Esophagus muscularis mucosa (tissue), 4 donors: ENCODE data around the gene POLR2H. TPM values are rescaled to one million over a fixed set of nuclear protein-coding genes. Genes with fewer than 3 reads are reported as not detected.

Source experiments
- DNase-seq: peaks from one replicate; pipeline ENCODE4 v3.0.0-alpha.2; 2017; ENCODE audit errors: extremely low spot score
- H3K27ac ChIP-seq, 4 donors: fragments of 200-600 bp; sonication (generic); replicated peaks in 1 of 4; 1 replicate in 3 of 4; 2 replicates in 1 of 4; pipeline ENCODE4 v1.5.1; 2016 to 2019; ENCODE audit warnings: mild to moderate bottlenecking in 1 of 4
- H3K27me3 ChIP-seq, 4 donors: fragments of 200-600 bp; sonication (generic); one replicate each; pipeline versions ENCODE4 v1.5.1 to v1.6.0; 2016 to 2019
- H3K36me3 ChIP-seq, 4 donors: fragments of 200-600 bp; sonication (generic); one replicate each; pipeline ENCODE4 v1.5.1; 2016 to 2019
- H3K4me1 ChIP-seq, 4 donors: fragments of 200-600 bp; sonication (generic); one replicate each; pipeline ENCODE4 v1.5.1; 2016 to 2019
- H3K4me3 ChIP-seq, 4 donors: fragments of 200-600 bp; sonication (generic); 1 replicate in 2 of 4; 2 replicates in 2 of 4; pipeline ENCODE4 v1.5.1; 2016 to 2019; ENCODE audit warnings: mild to moderate bottlenecking in 4 of 4, moderate library complexity in 1 of 4
- H3K9me3 ChIP-seq, 4 donors: fragments of 200-600 bp; sonication (generic); 1 replicate in 3 of 4; 2 replicates in 1 of 4; pipeline ENCODE4 v1.5.1; 2016 to 2019
- CTCF ChIP-seq, 3 experiments: fragments of 200-600 bp in 2 of 3; fragments of 450-650 bp in 1 of 3; sonication (generic) in 2 of 3; IDR thresholded peaks; one replicate each; pipeline ENCODE4 v1.5.1; 2017 to 2019; ENCODE audit warnings: antibody characterized with exemption in 3 of 3, mild to moderate bottlenecking in 2 of 3, moderate library complexity in 1 of 3
- EP300 ChIP-seq: sonication (generic); formaldehyde crosslinking; IDR thresholded peaks from one replicate; pipeline ENCODE4 v1.6.1; 2017; ENCODE audit warnings: antibody characterized with exemption
- POLR2A ChIP-seq: fragments of 450-650 bp; IDR thresholded peaks from one replicate; pipeline ENCODE4 v1.6.1; 2017; ENCODE audit warnings: antibody characterized with exemption, moderate library complexity, mild to moderate bottlenecking, low read depth
- POLR2AphosphoS5 ChIP-seq, 2 donors: sonication (generic); formaldehyde crosslinking; IDR thresholded peaks; one replicate each; pipeline ENCODE4 v1.6.1; 2017; ENCODE audit warnings: antibody characterized with exemption in 2 of 2
- whole genome bisulfite sequencing: methylation state at CpG from one replicate; pipeline ENCODE4 v1.1.5; 2018; 5-methylcytosine and 5-hydroxymethylcytosine counted together
- intact Hi-C: fragments of 100-400 bp; cut with DNase I; formaldehyde crosslinking; loops from one replicate; pipeline ENCODE4 v1.15.1; 2023
- total RNA-seq, 4 donors: library from RNA; depleted of rRNA; stranded (reverse); fragments of >200 nt; gene quantifications; one replicate each; pipeline versions ENCODE4 v1.1.0 to v1.2.1, GENCODE V29; 2016

The POLR2H gene
- 10 to 100 TPM; 36.0 to 52.1 (median 40.4) TPM for total RNA-seq

DNA sequence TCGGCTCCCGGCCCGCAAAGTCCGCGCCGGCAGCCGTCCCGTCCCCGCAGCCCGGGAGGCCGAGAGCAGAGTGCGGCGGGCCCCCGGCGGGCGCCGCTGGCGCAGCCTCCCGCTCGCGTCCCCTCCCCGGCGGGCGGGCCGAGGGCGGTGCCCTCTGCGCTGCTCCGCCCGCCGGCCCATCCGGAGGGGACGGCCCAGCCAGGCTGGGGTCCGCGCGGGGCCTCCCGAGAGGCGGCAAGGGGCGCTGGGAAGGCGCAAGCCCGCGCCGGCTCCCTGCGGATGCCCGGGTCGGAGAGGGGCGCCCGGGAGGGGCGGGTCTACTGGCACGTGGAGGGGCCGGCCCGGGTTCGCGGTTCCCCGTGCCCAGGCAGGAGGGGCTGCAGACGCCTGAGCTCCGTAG is at the start of gene POLR2H, which contains the start of gene CLCN2:
Gene POLR2H, plus strand, starts transcription at position 179 of the 400 bp plus-strand sequence. CDS start 1,783 bp downstream, outside the sequence.
Gene CLCN2, minus strand, starts transcription at position 74 of the 400 bp plus-strand sequence. CDS start 126 bp downstream, outside the sequence.
- Histone ChIP-seq H3K4me3 (peak within 1 kb of the TSS; percentile 73 to 92 (median 86)), H3K27me3 (no peaks in the 10 kb centered on the region), H3K27ac (peak within 1 kb of the TSS; percentile 96 to 99 (median 99)), H3K36me3 (peaks cover under 1 to 37% (median 27%) of the 10 kb centered on the region in 4 donors), H3K4me1 (peaks cover 21 to 42% (median 36%) of the 10 kb centered on the region in 4 donors), H3K9me3 (no peaks in the 10 kb centered on the region)
- no CpG with 5 or more reads among the region's 56 CpGs for WGBS
- no peak for TF ChIP-seq POLR2A
- TF ChIP-seq CTCF (IDR thresholded peaks at IDR 0.05), result no peak
- no peak for TF ChIP-seq EP300
- peak; percentile 49 to 71 for TF ChIP-seq POLR2AphosphoS5 (IDR thresholded peaks at IDR 0.05)
- intact Hi-C loops, result no loop called here
- no peak for DNase-seq

- peak; percentile 84 to 89 for TF ChIP-seq POLR2AphosphoS5 (IDR thresholded peaks at IDR 0.05)
- no peak for TF ChIP-seq EP300
- Histone ChIP-seq H3K36me3 (peaks cover 4 to 36% (median 23%) of the 10 kb centered on the region in 4 donors), H3K4me1 (peaks cover 39 to 46% (median 44%) of the 10 kb centered on the region in 4 donors), H3K9me3 (no peaks in the 10 kb centered on the region), H3K27ac (peak within 1 kb of the TSS; percentile 97 to 100 (median 98)), H3K27me3 (no peaks in the 10 kb centered on the region), H3K4me3 (peak within 1 kb of the TSS; percentile 81 to 91 (median 88))
- 0% methylated on average over 18 of the region's 40 CpGs for WGBS
- intact Hi-C loops, result no loop called here
- peak; percentile 99 for DNase-seq
These were observed 47.2 kb upstream of the POLR2H start, which contains the start of gene EIF4G1 for GRCh38 chr3:184314363-184314699. Gene EIF4G1, plus strand, starts transcription at chr3:184314606. Its CDS starts 1,191 bp downstream, at chr3:184315797.

DNA sequence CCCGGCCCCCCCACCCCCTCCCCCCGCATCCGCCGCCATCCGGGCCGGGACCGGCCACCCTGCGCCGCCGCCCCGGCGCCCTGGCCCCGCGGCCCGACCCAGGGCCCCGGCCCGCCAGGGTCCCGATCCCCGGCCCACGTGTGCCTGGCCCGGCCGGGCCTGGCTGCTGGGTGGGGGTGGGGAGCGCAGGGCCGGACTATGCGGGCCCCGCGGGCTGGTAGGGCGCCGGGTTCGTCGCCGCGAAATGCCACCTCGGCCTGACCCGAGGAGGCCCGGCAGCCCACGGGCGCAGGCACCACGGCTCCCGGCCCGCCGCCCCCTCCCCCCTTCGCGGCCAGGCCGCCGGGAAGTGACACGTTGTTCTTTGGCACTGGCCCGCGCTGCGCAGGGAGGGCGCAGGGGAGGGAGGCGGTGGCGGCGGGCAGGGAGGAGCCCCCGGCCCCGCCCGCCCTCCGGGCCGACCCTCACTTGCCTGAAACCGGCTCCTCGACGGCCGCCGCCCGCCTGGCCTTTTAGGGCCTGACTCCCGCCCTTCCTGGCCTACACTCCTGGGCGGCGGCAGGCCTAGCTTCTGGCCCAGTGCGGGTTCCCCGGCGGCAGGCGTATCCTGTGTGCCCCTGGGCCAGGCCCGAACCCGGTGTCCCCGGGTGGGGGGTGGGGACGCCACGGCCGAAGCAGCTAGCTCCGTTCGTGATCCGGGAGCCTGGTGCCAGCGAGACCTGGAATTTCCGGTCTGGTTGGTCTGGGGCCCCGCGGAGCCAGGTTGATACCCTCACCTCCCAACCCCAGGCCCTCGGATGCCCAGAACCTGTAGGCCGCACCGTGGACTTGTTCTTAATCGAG is 46.6 kb upstream of the POLR2H start:
- Histone ChIP-seq H3K9me3 (no peaks in the 10 kb centered on the region), H3K4me1 (peaks cover 45 to 52% (median 50%) of the 10 kb centered on the region in 4 donors), H3K36me3 (peaks cover 4 to 31% (median 20%) of the 10 kb centered on the region in 4 donors), H3K27me3 (no peaks in the 10 kb centered on the region), H3K27ac (peak overlapping the region; percentile 97 to 100 (median 98)), H3K4me3 (peak overlapping the region; percentile 81 to 91 (median 88))
- no peak for TF ChIP-seq CTCF (IDR thresholded peaks at IDR 0.05)
- TF ChIP-seq EP300, result peak; percentile 49
- TF ChIP-seq POLR2A, result peak; percentile 70
- peak; percentile 79 to 88 for TF ChIP-seq POLR2AphosphoS5 (IDR thresholded peaks at IDR 0.05)
- intact Hi-C loops, result no loop called here
- DNase-seq, result peak; percentile 96
- 3% methylated on average over 14 of the region's 89 CpGs for WGBS

DNA sequence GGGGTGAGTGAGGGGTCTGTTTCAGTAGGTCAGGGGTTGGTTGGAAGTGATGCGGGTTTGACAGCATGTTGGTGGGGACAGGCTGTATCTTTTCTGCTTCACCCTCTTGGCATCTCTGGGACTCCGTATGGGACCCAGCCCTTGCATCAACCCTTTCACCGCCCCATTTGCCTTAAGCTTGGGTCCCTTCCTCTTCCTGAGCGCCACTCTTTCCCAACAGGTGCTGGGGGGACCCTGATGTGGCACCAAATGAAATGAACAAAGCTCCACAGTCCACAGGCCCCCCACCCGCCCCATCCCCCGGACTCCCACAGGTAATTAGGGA is 46.0 kb upstream of the POLR2H start:
- intact Hi-C loops, result no loop called here
- Histone ChIP-seq H3K9me3 (no peaks in the 10 kb centered on the region), H3K27me3 (no peaks in the 10 kb centered on the region), H3K4me1 (peaks cover 49 to 58% (median 55%) of the 10 kb centered on the region in 4 donors), H3K36me3 (peaks cover 5 to 34% (median 22%) of the 10 kb centered on the region in 4 donors), H3K4me3 (peak overlapping the region; percentile 81 to 91 (median 88)), H3K27ac (peak overlapping the region; percentile 97 to 100 (median 98))
- TF ChIP-seq EP300, result no peak
- TF ChIP-seq POLR2AphosphoS5 (IDR thresholded peaks at IDR 0.05), result no peak
- TF ChIP-seq POLR2A, result no peak
- TF ChIP-seq CTCF (IDR thresholded peaks at IDR 0.05), result no peak
- no peak for DNase-seq
- WGBS, result 7% methylated on average over 5 of the region's 6 CpGs
